GM18498 (cell line): Measurements from ENCODE around the gene OAS2.
"Not testable (repeated sequence)": the region's sequence is repeated elsewhere in the genome, so short reads cannot be mapped to it uniquely, and the experiment has no call there.

ENCODE experiments used
- ATAC-seq: cut with Tn5 transposase; IDR thresholded peaks from one replicate; pipeline ENCODE4 v1.9.1; 2021; ENCODE audit warnings: mild to moderate bottlenecking, moderate library complexity; ENCODE audit not compliant: unreplicated experiment

The OAS2 gene

GRCh38 chr12:112948806-112949205 is 29.5 kb upstream of the OAS2 start:
- ATAC-seq: no peak

- no peak for ATAC-seq
These were observed 27.6 kb upstream of the OAS2 start for GRCh38 chr12:112950701-112951100.

DNA sequence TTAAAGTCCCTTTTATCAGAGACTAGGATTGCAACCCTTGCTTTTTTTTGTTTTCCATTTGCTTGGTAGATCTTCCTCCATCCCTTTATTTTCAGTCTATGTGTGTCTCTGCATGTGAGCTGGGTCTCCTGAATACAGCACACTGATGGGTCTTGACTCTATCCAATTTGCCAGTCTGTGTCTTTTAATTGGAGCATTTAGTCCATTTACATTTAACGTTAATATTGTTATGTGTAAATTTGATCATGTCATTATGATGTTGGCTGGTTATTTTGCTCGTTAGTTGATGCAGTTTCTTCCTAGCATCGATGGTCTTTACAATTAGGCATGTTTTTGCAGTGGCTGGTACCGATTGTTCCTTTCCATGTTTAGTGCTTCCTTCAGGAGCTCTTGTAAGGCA is 21.2 kb upstream of the OAS2 start:
- not testable (repeated sequence) for ATAC-seq

GRCh38 chr12:112961074-112961473 is 17.2 kb upstream of the OAS2 start:
- no peak for ATAC-seq

GRCh38 chr12:112961536-112961935 is 16.8 kb upstream of the OAS2 start:
- no peak for ATAC-seq

- ATAC-seq: no peak
These were observed 15.8 kb upstream of the OAS2 start for GRCh38 chr12:112962561-112962960.

GRCh38 chr12:112963227-112963861 is 15.0 kb upstream of the OAS2 start:
- no peak for ATAC-seq

DNA sequence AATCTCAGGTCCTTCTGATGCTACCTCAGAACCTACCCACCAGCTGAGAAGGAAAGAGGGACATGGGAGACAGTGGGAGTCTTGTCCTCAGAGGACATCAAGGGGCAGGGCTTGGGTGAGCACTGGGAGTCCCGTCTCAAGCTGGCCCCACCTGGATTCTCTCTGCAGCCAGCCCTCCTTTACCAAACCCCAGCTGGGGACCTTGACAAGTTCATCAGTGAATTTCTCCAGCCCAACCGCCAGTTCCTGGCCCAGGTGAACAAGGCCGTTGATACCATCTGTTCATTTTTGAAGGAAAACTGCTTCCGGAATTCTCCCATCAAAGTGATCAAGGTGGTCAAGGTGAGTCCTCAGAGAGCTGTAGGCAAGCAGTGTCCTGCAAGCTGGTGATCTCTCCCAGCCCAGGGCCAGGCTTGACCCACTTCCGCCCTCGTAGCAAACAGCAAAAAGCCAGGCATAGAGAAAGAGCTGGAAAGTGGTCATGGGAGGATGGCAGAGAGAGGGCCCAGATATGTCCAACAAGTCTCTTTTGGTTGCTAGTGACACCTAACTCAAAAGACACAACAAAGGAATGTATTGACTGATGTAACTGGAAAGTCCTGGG is 14.2 kb upstream of the OAS2 start:
- no peak for ATAC-seq

DNA sequence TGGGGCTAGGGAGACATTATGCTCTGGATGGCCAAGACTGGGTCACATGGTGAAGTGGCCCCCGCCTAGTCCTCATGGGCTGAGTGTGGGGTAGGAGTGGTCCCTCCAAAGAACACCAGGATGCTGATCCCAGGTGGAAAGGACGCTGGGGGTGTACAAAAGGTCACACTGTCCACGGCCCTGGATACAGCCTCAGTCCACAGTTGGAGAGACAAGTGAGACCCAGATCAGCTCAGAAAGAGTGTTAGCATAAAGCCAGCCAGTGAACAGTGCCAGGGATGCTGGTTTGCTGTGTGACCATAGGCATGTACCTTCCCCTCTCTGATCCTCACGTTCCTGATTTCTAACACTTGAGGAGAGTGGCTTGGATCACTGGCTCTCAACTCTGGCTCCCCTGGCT is 13.4 kb upstream of the OAS2 start:
- ATAC-seq: no peak

- ATAC-seq: no peak
These were observed 12.7 kb upstream of the OAS2 start for GRCh38 chr12:112965643-112966042.

DNA sequence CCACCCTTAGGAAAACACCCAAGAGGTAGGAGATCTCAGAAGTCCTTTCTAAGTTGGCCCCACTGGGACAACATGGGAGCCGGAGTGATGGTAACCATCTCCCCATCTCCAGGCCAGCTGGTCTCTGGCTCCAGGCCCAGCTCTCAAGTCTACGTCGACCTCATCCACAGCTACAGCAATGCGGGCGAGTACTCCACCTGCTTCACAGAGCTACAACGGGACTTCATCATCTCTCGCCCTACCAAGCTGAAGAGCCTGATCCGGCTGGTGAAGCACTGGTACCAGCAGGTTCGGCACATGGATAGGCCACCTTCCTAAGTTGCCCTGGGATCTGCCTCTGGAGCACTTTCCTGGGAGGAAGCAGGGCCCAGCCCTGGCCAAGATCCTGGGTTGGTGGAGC is 11.0 kb upstream of the OAS2 start:
- no peak for ATAC-seq

- no peak for ATAC-seq
These were observed 10.5 kb upstream of the OAS2 start for GRCh38 chr12:112967858-112968257.

GRCh38 chr12:112969547-112970306 is 8.6 kb upstream of the OAS2 start:
- ATAC-seq: no peak

GRCh38 chr12:112970391-112970790 is 7.9 kb upstream of the OAS2 start:
- ATAC-seq: no peak

- no peak for ATAC-seq
These were observed 7.1 kb upstream of the OAS2 start for GRCh38 chr12:112971248-112971647.

DNA sequence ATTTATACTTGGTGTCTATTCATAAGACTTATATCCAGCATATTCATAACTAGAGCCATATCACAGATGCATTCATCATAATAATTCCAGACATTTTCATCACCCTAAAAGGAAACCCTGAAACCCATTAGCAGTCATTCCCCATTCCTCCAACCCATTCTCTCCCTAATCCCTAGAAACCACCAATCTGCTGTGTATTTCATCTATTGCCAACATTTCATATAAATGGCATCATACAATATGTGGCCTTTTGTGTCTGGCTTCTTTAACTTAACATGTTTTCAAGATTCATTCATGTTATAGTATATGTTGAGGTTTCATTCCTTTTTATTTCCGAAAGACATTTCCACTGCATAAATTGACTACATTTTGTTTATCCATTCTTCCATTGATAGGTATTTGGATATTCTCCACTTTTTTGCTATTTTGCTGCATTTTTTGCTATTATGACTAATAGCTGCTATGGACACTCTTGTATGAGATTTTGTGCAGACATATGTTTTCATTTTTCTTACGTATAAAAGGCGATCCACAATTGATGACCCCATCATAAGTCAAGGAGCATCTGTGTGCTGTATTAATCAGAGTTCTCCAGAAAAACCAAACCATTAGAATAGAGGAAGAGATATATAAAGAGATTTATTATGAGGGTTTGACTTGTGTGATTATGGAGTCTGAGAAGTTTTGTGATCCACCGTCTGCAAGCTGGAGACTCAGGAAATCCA is 5.1 kb upstream of the OAS2 start:
- no peak for ATAC-seq

DNA sequence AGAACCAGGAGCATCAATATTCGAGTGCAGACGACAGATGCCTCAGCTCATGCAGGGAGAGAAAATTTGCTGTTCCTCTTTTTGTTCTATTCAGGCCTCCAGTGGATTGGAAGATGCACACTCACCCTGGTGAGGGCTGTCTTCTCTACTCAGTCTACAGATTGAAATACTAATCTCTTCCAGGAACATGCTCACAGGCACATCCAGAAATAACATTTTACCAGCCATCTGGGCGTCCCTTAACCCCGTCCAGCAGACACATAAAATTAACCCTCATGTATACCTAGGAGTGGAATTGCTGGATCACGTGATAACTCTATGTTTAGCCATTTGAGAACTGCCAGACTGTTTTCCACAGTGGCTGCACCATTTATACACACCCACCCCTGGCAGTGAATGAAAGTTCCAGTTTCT is 4.5 kb upstream of the OAS2 start:
- ATAC-seq: no peak

- no peak for ATAC-seq
These were observed 3.4 kb upstream of the OAS2 start for GRCh38 chr12:112974904-112975303.

DNA sequence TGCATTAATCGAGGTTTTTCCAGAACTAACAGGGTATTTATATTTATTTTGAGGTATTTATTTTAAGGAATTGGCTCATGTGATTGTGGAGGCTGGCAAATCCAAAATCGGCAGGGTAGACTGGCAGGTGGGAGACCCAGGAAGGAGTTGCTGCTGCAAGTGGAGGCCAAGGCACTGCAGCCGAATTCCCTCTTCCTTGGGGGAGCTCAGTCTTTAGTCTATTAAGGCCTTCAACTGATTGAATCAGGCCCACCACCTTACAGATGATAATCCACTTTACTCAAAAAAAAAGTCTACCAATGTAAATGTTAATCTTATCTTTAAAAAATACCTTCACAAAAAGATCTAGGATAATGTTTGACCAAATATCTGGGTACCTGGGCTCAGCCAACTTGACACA is 1.2 kb upstream of the OAS2 start:
- ATAC-seq: no peak

DNA sequence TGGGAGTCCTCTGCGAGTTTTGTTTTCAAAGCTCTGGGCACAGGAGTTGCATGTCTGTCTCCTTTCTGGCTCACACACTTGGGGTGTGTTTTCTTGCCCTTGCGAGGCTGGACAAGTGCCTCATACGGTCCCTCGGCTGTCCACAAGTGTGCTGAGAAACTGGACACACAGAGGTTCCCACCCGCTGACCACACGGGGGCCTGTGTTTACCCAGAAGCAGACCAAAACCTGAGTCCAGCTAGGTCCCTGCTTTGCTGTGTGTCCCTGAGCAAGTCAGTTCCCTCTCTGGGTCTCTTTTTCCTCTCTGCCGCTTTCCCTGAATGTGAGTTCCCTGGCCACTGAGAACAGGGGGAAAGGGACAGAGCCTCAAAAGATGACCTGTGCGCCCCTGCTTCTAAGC is 678 bp upstream of the OAS2 start:
- ATAC-seq: peak; percentile 3

DNA sequence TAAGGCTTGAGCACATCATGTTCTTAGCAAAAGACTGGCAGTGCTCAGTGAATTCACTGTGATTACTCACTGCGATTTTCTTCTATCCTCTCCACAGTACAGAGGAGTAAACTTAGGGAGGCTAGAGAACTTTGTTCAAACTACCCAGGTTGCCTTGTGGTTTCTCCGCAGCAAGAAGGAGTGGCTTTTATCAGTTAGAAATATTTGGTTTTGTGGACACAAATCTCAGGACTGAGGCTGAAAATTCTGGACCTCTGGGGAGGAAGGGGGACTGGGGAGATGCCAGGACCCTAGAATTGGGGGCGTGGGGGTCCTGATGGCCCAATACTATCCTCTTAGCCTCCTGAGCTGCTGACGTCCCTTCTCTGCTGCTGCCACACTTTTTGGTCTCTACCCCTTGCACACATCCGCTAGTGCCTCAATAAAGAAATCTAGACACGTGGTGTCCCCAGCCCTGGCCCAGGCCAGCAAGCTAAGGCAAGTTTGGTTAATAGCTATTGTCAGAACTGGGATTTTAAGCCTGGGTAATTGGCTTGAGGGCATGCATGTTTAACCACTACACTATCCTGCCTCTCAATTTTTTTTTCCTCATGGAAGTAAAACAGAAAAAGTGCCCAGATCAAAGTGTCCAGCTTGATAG is 842 bp downstream of the OAS2 start:
- peak; percentile 39 for ATAC-seq
